HG02938 (cell line): ENCODE results near the gene MAN2A2.

Experiments used
- ATAC-seq: cut with Tn5 transposase; IDR thresholded peaks from one replicate; pipeline ENCODE4 v1.9.1; 2021; ENCODE audit warnings: mild to moderate bottlenecking, moderate library complexity; ENCODE audit not compliant: unreplicated experiment

MAN2A2 gene

DNA sequence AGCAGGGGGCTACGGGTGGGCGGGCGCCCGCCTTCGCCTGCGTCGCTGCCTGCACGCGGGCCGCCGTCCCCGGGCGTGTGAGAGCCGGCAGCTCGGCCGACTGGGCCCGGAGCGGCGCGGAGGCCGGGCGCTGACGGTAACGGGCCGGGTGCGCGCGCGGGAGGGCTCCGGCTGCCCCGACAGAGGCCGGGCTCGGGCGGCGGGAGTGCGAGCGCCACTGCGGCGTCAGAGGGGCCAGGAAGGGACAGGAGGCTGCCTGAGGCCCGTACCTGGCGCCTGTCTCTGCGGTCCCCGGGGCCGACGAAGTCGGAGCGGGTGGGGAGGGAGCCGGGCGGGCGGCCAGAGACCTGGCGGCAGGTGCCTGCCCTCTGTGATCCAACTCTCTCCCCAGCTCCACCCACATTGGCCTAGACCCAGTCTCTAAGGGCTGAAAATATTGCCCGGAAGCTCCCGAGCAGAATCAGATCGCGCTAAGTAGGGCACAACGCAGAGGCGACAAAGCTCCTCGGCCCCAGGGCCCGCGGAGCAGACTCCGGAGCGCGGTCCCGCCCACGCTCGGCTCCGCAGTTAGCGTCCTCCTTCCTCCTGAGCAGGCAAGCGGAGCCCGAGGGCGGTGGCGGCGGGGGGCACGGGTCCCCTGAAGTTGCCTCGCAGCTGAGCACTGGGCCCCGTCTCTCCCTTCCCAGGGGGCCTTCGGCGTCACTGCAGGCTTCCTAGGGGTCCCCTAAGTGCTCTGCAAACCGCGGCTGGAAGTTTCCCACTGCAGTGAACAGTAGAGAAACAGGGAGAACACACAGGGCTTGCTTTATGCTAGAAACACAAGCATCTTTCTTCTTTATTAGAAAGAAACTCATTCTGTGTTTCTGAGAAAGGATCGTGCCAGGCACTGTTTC, at the start of gene MAN2A2:
MAN2A2 (plus strand) TSS at position 463 of the 893 bp plus-strand sequence. CDS start 906 bp downstream, outside the sequence.
- peak; percentile 56 for ATAC-seq

DNA sequence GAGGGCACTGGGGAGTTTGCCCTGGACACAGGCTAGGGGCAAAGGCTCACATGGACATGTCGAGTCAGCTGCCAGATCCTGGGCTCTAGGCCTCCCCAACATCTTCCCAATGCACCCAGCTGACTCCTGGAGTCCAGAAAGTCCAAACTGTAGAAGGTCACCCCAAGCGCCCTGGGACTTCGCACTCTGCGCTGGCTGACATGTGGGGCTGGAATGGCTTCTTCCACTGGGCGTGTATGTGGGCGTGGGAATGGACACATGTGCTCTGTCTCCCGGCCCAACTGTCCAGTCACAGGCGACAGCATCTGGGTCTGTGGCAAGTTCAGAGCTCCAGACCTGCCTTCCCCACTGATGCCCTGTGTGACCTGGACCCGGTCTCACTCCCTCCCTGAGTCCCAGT, 48.0 kb upstream of the MAN2A2 start:
- ATAC-seq = no peak

DNA sequence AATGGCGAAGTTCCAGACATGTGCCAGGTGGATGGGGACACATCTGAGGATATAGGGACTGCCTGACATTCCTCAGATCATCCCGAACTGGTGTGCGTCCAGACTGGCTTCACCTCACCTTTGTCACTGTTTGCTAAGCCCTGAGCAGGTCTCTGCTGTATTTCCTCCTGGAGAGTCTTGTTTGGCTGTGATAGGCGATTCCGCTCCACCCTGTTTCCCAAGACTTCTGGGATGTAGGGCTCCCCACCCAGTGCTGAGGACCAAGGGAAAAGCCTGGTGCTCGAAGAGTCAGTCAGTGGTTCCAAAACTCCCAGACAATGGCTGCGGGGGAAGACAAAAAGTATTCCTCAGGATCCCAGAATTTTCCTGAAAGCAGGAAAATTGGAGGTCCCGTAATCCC, 45.8 kb upstream of the MAN2A2 start:
- no peak for ATAC-seq

DNA sequence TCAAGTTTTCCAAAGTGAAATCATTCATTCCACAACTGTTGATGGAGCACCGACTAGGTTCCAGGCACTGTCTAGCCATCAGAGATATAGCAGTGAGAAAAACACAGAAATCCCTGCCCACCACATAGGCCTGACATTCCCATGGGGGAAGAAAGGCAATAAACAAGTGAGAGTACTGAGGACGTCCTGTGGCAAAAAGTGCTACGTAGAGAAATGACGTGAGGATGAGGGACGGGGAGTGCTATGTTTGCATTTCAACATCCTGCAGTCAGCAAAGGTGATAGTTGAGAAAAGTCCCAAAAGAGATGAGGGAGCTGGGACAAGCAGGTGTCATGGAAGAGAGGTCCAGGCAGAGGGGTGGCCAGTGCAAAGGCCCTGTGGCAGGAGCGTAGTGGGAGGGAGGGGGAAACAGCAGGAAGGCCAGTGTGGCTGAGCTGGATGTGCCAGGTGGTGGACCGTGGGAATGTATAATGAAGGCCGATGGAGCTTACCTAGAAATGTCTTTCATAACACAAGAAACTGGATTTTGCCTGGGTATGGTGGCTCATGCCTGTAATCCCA, 45.1 kb upstream of the MAN2A2 start:
- ATAC-seq = no peak

DNA sequence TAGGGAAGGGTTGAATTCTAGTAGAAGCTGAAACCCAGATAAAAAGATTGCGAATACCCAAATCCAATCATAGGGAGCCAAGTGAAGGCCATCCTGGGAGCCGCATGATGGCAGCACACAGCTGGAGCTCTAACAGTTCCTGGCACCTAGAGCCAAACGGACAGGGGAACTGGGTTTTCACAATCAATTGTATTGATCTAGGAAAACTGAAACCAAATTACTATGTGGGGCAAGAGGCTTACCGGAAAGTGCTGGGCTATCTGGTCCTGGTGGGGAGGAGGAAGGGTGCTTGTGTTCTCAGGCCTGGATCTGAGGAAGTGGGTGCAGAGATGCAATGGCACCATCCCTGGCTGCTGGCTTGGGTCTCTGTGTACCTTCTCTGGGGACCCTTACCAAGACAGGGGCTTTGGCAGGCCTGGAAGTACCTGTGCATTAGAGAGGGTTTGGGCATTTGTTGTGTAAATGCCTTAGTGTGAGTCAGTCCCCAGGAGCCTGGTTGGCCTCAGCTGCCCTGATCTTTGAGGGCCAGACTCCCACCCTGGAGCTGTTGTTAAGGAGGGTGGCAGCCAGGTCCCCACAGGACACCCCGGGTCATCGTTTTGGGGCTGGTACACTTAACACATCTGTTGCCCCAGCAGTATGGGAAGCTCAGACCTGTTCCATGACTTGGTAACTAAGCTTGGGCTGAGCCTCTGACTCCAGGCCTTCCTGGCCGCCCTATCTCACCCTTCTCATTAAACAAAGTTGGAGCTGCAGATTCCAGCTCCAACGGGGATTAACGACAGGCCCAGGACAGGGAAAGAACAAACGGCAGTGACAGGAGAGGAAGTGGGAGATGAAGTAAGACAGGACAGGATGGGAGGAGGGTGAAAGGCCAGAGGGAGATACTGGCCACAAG, 43.6 kb upstream of the MAN2A2 start:
- ATAC-seq = no peak

DNA sequence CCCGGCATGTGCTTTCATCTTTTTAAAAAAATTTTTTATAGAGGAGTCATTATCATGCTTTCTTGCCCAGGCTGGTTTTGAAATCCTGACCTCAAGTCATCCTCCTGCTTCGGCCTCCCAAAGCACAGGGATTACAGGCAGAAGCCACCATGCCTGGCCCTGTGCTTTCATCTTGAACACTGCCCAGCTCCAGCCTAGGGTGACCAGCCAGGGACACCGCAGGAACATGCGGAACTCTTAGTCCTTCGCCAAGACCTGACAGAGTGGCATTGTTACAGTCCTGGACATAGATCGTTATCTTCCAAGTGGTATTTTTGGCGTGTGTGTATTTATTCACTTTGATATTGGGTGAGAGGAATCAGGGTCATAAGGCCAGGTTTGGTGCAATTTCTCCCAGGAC, 42.7 kb upstream of the MAN2A2 start:
- no peak for ATAC-seq

DNA sequence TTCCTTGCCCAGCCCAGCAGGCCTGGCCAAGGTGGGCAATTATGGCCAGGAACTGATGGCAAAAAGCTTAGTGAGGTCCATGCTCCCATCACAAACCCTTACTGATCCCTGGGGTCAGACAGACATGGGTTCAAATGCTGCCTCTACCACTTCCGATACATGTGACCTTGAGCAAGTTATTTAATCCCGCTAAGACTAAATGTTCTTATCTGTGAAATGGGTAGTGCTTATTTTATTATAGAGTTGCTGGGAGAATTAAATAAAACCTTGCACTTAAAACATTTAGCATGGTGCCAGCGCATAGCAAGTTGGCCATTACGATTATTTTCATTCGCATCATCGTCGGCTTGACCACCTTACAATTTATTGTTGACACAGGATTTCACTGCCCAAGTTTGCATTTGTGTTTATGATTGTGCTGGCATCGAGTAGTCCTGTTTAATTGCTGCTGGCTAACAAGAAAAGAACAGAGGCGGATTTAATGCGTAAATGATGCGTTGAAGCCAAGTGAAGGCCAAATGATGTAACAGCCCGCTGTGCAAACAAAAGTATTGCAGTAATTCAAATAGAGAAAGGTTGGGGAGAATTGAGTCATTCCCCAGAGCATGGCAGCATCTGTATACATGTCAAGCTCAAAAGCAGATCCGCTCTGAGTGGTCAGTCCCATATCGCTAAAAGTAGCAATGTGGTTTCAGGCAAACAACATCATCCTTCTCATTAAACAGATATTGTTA, 42.0 kb upstream of the MAN2A2 start:
- ATAC-seq = no peak

DNA sequence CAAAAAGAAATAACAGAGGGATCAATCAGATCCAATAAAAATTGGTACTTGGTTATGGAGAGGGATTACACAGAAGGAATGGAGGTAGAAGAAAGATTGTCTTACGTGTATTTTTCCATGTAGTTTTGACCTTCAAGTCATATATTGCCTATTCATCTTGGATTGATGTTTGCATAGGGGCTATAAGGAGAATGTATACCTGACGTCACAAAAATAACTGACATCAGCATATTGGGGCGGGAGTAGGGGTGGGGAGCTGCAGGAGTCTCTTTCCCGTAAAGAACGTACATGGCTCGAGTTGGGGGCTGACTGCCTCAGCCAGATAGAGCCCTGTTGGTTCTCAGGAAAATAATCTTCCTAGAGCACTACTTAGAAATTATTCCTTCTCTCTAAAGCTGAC, 40.6 kb upstream of the MAN2A2 start:
- no peak for ATAC-seq

DNA sequence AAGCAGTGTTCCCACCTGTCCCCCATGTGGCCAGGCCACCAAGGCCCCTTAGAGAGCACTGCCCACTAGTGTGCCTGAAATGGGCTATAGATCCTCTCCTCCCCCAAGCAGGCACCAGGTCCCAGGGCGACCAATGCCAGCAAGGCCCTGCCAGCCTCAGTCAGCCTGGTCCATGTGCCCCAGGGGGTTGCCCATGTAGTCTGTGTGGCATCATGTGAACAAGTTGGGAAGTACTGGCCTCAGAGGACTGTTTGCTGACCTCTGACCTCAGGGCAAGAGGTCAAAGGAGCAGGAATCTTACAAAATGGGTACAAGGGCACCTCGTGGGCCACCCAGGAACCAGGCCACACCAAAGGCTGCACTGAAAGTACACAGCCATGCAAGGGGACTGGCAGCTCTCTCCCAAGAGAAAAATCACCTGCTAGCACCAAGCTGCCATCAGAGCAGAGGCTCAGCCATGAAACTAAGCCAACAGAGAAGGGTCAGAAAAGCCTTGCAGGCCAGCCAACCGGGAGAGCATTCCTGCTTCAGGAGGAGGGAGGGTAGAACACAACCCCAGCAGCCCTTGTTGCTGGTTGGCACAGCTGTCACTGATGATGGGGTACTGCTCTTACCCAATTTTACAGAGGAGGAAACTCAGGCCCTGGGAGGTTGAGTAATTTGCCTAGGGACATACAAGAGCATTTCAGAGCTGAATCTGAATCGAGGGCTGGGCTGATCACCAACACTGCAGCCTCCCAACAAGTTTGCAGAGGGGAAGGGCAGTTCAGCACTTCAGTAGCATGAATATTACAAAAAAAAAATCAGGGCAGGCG, 39.9 kb upstream of the MAN2A2 start:
- ATAC-seq = no peak

DNA sequence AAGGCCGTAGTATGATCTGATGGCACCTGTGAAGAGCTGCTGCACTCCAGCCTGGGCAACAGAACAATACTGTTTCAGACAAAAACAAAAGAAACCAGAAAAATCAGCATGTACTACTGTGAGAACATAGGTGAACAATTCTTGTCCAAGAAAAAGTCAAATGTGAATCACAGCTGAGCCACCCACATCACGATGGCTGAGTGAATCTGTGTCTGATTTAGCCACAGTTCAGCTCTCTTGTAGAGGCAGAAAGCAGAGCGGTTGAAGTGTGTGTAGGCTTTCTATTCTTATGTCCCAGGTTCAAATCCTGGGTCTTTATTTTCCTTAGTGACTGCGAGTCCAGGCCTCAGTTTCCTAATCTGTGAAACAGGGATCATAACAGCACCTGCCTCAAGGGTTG, 39.1 kb upstream of the MAN2A2 start:
- ATAC-seq = no peak

DNA sequence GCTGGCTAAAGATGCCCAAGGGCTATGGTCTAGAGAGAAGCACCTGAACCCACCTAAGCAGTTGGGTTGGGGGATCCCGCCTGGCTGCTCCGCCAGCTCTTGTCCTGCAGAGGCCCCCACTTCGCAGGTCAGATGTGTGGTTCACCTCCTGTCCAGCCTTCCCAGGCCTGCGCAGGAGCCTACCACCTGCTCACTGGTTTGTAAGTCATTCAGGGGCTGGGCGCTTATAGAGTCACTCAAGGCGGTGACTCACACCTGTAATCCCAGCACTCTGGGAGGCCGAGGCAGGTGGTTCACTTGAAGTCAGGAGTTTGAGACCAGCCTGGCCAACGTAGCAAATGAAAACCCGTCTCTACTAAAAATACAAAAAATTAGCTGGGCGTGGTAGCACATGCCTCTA, 38.6 kb upstream of the MAN2A2 start:
- no peak for ATAC-seq

DNA sequence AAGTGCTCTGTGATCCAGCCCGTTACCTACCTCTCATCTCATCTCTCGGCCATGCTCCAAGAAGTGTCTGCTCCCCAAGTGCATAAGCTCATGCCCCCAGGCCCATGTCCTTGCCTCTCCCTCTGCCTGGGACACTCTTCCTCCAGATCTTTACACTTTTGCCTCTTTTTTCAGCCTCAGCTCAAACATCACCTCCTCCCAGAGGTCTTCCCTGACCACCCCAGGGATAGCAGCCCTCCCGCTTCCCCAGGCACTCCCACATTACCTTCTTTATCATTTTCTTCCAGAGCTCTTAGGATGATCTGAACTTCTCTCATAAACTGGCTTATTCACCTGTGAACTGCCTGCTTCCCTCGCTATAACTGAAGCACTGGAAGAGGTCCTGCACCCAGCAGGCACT, 37.4 kb upstream of the MAN2A2 start:
- no peak for ATAC-seq

DNA sequence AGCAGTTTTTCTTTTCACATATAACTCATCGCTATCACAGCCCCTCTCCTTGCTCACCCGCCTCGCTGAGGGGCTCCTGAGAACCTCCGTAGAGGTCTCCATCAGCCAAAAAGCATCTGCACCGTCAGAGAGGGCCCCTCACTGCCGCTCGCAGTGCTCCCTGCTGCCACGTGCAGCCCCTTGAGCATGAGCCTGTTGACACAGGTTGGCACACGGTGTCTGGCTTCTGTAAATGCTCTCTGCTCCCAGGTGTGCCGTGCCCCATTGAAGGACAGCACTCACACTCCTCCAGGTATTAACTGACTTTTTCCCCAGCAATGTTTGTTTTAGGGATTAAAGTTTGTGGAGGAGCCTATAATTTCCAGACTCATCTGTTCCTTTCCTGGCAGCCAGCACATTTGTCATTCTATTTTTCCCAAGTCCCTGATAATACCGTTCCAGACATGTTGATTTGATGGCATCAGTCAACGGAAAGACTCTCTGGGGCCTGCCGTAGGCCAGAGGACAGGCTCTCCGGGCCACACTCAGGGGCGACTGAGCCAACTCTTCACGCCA, 36.9 kb upstream of the MAN2A2 start:
- ATAC-seq = no peak

DNA sequence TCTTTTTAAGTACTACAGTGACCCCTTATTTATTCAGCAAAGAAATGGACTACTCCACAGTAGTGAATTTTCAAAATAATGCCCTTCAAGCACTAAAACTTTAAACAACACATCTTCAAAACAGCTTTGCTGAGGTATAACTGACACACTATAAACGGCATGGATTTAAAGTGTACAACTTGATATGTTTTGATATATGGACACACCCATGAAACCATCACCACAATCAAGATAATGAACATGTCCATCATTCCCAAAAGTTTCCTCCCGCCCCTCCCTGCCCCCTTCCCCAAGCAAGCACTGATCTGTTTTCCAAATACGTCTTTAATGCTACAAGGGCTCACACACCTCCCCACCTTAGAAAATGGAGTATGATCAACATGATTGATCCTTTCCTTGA, 36.3 kb upstream of the MAN2A2 start:
- no peak for ATAC-seq

DNA sequence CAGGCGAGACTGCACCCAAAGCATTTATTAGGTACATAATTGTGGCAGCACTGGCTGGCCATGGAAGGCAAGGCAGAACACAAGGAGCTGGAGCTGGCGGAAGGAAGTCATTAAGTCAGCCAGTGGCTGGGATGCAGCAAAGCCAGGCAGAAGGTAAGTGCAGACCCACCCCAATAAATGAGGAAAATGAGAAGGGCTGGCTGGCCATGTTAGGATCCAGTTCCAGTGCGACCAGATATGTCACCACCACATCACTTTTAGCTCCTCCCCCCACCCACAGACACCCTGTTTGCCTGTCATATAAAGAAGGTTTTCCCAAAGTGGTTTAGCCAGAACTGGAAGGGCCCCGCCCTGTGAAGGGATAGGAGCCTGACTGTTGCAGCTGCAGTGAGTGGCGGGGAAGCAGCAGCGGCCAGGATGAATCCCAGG, 34.8 kb upstream of the MAN2A2 start, which contains the start of gene FURIN:
FURIN (plus strand) TSS at position 328 of the 429 bp plus-strand sequence. CDS start 7,153 bp downstream, outside the sequence.
- no peak for ATAC-seq

DNA sequence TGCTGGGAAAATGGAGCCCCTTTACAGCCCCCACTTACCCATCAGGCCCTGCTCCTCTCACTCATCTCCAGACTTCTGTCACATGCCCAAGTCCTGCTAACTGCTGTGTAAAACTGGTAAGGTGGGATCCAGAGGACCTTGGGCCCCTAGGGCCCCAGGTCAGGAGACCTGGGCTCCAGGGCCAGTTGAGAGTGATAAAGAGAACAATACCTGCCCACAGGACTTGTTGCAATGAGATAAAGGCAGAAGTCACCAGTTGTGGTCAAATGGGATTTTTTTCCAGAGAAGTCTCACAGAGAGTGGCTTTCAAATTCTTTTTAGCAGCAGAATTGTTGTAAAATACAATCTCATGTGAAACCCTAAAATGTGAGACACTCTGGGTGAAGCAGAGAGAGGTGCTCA, 34.0 kb upstream of the MAN2A2 start:
- no peak for ATAC-seq

DNA sequence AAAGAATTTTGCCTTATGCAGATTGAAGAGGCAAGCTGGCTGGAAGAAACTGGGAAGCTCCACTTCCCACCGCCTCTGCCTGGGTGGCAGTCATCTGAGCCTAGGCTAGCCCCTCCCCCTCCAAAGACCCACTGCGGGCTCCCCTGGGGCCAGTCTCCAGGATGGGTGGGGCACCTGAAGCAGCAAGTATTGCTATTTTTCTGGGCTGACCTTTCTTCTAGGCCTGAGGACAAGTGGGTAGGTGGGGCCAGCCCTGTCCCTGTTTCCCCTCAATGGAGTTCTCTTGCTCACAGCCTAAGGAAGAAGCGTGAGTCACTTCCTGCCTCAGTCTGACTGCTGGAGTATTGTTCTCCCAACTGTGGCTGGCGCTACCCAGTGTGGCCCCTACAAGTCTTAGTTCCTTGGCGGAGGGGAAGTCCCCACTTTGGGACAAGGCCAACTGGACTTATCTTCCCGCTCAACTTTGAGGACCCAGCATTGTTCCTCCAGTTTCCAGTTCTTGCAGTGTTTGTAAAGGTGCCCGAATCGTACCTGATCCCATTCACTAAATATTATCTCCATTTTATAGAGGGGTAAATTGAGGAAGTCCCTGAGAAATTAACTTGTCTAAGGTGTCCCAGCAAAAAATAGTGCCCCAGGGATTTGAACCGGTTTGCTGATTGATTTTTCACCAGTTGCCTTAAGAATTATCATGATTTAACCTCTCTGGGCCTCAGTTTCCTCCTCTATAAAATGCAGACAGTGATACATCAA, 33.3 kb upstream of the MAN2A2 start:
- no peak for ATAC-seq

DNA sequence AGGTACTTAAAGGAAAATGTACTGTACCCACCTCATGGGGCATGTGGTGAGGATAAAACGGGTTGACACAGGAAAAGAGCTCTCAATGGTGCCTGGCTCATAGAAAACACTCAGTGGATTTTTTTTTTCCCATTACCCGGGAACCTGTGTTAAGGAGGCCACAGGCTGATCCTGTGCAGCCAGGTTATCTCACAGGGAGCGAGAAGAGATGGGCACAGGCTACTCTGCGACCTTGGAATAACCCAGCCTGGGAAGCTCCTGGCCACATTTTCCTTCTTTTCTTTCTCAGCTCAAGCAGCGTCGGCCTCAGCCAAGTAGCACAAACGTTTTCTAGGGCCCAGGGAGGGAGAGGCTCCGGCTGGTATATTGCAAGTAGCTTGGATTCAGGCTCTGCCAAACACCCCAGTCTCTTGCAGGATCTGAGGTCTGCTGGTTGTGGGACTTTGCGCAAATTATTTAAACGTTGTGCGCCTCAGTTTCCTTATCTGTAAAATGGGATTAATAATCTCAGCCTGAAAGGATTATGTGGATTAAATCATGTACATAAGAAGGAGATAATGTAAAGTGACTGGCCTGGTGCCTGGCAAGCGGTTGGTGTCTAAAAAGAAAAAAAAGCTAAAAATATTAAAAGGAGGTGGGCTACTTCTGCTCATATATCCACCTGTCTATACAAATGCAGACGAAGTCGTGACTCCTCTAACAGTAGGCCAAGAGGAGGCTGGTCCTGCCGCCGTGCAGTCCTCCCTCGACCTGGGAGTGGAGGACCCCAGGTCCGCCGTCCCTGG, 32.6 kb upstream of the MAN2A2 start:
- no peak for ATAC-seq
